Limb (tissue), 2 donors: ENCODE data around the gene AFM.

Experiments
- DNase-seq, 2 donors: peaks; one replicate each; pipeline ENCODE4 v3.0.0-alpha.2; 2016; ENCODE audit errors: extremely low spot score in 2 of 2

Gene AFM

DNA sequence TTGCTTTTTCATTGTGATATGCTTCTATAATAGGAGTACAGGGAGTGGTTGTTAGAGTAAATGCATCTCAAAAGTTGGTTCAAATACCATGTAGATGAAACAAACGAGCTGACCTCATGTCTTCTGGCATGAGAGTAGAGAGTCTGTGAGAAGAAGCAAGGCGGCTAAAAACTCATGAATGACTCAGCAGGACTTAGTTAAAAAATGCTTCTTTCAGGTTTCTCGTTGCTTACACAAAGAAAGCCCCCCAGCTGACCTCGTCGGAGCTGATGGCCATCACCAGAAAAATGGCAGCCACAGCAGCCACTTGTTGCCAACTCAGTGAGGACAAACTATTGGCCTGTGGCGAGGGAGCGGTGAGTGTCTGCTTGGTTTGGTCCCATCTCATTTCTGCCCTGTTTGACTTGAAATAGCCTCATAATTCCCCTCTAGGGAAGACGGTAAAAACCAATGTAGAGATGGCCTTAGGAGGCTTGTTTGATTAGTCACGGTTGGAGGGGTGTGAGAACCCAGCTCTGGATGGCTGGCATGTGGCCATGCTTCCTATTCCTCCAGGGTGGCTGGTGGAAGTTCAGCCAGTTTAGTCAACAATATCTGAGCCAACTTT, 31.0 kb upstream of the AFM start:
- DNase-seq: peak in 1 of 2 donors; percentile 29

GRCh38 chr4:73451404-73451803, 30.1 kb upstream of the AFM start:
- DNase-seq: no peak

DNA sequence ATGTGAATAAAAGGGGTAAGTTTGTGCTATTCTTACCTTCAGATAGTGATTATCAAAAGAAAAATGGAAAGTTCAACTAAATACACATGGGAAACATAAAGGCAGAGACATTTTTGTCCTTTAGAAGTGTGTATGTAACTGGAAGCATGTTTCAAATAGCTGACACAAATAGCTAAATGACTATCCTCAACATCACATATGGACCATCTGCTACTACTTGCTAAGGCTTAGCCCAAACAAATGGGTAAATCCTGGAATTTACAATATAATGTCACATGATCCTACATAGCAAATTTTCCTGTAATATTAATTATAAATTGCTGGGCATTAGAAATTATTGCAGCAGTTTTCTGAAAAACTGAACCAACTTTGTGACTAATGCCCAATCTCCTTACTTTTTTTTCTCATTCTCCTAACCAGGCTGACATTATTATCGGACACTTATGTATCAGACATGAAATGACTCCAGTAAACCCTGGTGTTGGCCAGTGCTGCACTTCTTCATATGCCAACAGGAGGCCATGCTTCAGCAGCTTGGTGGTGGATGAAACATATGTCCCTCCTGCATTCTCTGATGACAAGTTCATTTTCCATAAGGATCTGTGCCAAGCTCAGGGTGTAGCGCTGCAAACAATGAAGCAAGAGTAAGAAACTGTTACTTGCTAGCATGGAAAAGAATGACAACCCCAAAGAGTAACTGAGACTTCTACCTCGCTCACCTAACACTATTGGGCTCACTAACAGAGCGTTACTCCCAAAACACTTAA, 29.4 kb upstream of the AFM start:
- no peak for DNase-seq

DNA sequence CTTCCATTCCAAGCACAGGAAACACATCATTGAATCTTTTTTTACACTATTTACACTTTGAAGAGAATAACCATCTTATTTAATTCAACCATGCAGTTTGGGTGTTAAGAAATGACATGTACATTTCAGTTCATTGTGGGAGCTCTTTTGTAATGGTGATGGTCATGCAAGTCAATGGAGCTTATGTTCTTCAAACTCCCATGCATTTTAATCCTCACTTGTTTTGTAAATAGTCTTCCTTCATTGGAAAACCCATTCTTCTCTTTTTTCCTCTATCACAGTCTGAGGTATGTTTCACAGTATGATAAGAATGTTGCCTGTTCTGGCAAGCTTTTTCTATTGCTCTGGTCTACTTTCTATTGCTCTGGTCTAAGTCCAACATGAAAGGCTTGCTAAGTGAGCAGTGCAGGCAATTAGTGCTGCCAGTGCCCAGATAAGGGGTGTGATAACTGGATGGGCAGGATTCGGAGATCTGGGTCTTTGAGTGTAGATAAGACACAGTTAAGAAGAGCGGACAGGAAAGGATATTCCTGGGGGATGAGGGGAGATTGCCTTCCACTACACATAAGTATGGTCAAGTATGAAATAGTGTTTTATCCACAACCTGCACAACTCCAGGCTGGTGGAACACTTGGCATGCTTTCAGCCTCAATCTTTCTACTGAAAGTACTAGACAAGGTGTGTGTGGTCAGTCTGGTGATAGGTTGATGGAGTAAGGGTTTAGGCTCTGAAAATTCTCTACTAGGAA, 28.4 kb upstream of the AFM start:
- no peak for DNase-seq

GRCh38 chr4:73453701-73454005, 27.9 kb upstream of the AFM start:
- DNase-seq: no peak

GRCh38 chr4:73454920-73455319, 26.6 kb upstream of the AFM start:
- DNase-seq: no peak

DNA sequence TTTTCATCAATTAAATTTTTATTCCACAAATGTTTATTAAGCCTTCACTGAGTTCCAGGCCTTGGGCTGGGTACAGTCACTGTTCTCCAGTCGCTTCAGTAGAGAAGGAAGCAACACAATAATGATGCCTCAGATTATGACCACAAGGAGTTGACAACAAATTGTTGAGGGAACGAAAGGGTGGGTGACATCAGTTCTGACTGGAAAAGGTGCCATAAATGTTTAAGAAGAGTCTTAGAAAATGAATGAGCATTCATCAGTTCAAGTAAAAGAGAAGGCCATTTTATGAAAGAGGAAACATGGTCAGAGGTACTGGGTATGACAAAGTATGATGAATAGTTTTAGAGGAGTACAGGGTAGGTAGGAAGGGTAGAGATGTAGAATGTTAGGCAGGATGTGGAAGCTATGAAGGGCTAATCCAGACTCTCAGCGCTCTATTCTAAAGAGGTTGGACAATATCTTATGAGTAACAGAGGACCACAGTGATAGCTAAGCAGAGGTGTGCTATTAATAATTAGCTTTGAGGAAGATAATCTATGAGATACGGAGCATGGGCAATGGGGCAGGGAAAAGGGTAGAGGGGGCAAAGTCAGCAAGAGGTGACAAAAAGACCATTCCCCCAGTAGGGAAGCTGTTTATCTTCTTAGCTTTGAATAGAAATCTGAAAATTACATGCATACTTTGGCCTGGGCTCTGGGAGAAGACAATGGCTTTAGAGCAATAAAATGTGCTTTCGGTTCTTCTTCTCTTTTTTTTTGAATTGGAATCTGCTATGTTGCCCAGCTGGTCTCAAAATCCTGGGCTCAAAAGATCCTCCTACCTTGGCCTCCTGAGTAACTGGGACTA, 25.1 kb upstream of the AFM start:
- DNase-seq: no peak

DNA sequence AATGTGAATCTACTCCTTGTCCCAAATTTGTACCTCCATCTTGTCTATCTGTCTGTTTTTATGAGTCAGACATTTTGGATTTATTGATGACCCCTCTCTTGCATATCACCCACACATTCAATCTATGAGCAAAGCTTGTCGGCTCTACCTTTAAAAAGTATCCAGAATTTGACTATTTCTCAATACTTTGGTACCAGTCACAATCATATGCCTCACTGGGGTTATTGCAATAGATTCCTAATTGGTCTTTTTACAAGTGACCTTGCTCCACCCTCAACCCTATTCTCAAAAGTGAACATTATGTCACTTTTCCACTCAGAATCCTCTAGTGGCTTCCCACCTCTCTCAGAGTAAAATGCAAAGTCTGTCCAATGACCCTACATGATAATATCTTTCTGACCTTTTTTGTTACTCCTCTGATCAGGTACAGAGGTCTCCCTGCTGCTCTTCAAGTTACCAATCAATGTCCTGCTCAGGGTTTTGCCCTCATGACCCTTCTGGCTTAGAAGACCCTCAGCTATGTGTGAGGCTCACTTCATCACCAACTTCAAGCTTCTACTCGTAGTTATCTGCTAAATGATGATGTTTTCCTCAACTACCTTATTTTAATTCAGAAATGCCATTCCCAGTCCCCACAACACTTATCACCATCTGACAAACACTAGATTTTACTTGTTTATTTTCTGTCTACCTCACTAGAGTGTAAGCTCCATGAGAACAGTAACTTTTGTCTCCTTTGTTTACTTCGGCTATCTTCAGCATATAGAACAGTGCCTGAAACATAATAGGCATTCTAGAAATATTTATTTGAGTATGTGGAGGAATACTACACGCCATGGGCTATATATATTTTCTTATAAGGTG, 23.1 kb upstream of the AFM start:
- DNase-seq: no peak

DNA sequence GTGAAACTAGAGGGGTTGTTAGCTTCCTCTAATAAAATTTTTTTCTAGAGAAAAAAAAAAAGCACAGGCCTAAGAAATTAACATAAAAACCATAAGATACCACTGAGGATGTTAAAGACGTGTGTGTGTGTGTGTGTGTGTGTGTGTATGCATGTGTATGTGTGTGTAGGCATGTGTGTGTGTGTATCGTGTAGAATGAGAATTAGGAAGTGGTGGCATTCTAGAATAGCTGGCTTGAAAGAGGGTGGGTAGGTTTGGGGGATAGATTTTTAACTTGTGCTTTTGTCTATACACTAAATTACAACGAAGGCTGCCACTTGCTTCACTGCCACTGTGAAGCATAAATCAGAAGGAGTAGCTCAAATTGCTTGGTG, 22.5 kb upstream of the AFM start:
- no peak for DNase-seq

GRCh38 chr4:73460913-73461522, 20.5 kb upstream of the AFM start:
- DNase-seq: no peak

GRCh38 chr4:73468170-73468569, 13.4 kb upstream of the AFM start:
- DNase-seq: no peak

DNA sequence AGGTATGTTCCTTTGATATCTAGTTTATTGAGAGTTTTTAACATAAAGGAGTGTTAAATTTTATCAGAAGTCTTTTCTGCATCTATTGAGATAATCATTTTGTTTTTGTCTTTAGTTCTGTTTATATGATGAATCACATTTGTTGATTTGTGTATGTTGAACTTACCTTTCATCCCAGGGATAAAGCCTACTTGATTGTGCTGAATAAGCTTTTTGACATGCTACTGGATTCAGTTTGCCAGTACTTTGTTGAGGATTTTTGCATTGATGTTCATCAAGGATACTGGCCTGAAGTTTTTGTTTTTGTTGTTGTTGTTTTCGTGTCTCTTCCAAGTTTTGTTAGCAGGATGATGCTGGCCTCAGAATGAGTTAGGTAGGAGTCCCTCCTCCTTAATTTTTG, 10.8 kb upstream of the AFM start:
- DNase-seq: no peak

DNA sequence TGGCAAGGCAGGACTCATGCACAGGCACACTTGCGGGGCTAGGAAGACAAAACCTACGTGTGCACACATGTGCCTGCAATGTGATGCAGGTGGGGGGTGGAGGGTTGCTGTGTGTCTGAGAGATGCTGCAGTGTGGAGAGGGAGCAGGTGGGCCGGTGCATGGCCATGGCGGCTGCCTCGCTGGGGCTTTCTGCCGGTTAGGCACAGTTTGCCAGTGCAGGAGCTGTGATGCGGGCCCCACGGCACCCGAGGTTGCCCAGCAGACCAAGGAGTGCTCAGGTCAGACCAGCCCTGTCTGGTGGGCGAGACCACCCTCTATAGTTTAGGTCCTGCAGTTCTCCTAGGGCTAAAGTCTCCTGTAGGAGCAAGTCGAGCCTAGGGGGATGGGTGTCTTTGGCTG, 4.4 kb upstream of the AFM start:
- DNase-seq: no peak

- DNase-seq: no peak
Measured at GRCh38 chr4:73479323-73479722, 2.2 kb upstream of the AFM start.

GRCh38 chr4:73485085-73485484, 3.5 kb downstream of the AFM start:
- no peak for DNase-seq

DNA sequence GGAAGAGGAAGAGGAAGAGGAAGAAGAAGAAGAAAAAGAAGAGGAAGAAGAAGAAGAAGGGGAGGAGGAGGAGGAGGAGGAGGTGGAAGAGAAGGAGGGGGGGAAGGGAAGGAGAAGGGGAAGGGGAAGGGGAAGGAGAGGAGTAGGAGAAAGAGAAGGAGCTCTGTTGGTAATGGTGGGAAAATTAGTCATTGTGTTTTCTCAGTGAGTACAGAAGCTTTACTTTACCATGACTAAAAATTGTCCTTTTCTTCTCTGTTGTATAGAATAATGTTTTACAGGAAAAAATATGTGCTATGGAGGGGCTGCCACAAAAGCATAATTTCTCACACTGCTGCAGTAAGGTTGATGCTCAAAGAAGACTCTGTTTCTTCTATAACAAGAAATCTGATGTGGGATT, 4.1 kb downstream of the AFM start:
- DNase-seq: no peak

DNA sequence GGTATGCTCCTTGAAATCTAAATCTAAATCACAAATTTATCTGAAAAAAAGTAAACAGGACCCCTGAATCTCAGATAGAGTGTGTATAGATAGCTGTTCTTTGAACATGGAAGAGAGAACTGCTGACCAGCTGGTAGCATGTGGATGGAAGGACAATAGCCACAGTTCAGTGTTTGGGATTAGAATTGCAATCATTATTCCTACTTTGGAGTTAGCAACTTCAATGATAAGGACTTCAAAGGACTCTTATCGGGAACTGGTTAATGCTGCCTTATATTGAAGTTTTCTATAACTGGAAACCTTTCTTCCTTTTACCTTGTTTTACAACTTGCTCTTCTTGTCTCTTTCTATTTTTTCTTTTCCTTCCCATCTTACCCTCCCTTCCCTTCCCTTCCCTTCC, 5.0 kb downstream of the AFM start:
- DNase-seq: no peak

- DNase-seq: no peak
Measured at GRCh38 chr4:73487233-73487632, 5.7 kb downstream of the AFM start.

GRCh38 chr4:73499996-73500765, 18.6 kb downstream of the AFM start:
- no peak for DNase-seq
